Measurements from ENCODE around the gene HELZ. TPM values are rescaled to one million over a fixed set of nuclear protein-coding genes. Genes with fewer than 3 reads are reported as not detected.

HELZ gene
- total and polyA plus RNA-seq, 2 of the 8 experiments (the other 6 are each of a cell fraction or from before 2014, with no cell fraction given), result 10.0 to 48.7 TPM

- no peak overlapping the region for H3K23ac ChIP-seq (ENCODE audit: insufficient read length)
- peaks cover 2% of the 10 kb centered on the region; the same call in 1 of the 2 replicates for H3K79me1 ChIP-seq (ENCODE audit: low read depth, low read length)
- peaks cover 0 to 8% (median 0%) of the 10 kb centered on the region in 4 experiments; a peak in 1 of 8 replicates for H3K36me3 ChIP-seq (ENCODE audit: control insufficient read depth in 2 of 4, insufficient read depth in 4 of 4, low read length in 3 of 4)
- H3K27me3 ChIP-seq (replicated peaks in 1 of 4; ENCODE audit: control insufficient read depth in 3 of 4, extremely low read depth in 1 of 4, insufficient read depth in 3 of 4, low read length in 3 of 4), result no peaks in the 10 kb centered on the region
- no peak overlapping the region for H3K18ac ChIP-seq (ENCODE audit: extremely low read depth, low read length)
- H3K4me3 ChIP-seq (ENCODE audit: extremely low read depth in 1 of 4, insufficient read depth in 2 of 4, low read depth in 3 of 4, low read length in 4 of 4), result no peak overlapping the region
- DNase-seq (ENCODE audit: low read depth in 1 of 2, low spot score in 2 of 2), result no peak
- H2AK5ac ChIP-seq (ENCODE audit: low read depth, low read length), result no peak overlapping the region
- TF ChIP-seq CBX5 (IDR thresholded peaks at IDR 0.05; ENCODE audit: low read depth, low read length), result no peak
- no peak for TF ChIP-seq POLR2A (IDR thresholded peaks at IDR 0.05; ENCODE audit: control extremely low read depth in 1 of 2, low read depth in 2 of 2, low read length in 2 of 2)
- no peak for TF ChIP-seq NANOG (IDR thresholded peaks at IDR 0.05; ENCODE audit: insufficient read depth, low read depth, low read length, poor library complexity, severe bottlenecking)
- TF ChIP-seq CHD2 (IDR thresholded peaks at IDR 0.05; ENCODE audit: low read length), result no peak
- TF ChIP-seq SUZ12 (IDR thresholded peaks at IDR 0.05; ENCODE audit: low read length), result no peak
- TF ChIP-seq CTCF (IDR thresholded peaks at IDR 0.05; ENCODE audit: control extremely low read depth in 1 of 3, insufficient read depth in 1 of 3, low read depth in 1 of 3, low read length in 3 of 3), result no peak
- TF ChIP-seq BACH1 (IDR thresholded peaks at IDR 0.05; ENCODE audit: low read length), result no peak
- no peak for TF ChIP-seq TAF1 (IDR thresholded peaks at IDR 0.05; ENCODE audit: low read depth, low read length)
- no peak for TF ChIP-seq HDAC2 (IDR thresholded peaks at IDR 0.05; ENCODE audit: borderline replicate concordance in 1 of 2, low read depth in 2 of 2, low read length in 2 of 2)
- TF ChIP-seq GTF2F1 (IDR thresholded peaks at IDR 0.05; ENCODE audit: borderline replicate concordance, low read depth, low read length), result no peak
- no peak for TF ChIP-seq TEAD4 (IDR thresholded peaks at IDR 0.05; ENCODE audit: low read depth, low read length)
- no peak for TF ChIP-seq EP300 (IDR thresholded peaks at IDR 0.05; ENCODE audit: borderline replicate concordance in 1 of 2, low read depth in 2 of 2, low read length in 2 of 2)
- no peak overlapping the region for H2BK15ac ChIP-seq (ENCODE audit: low read length)
- no peaks in the 10 kb centered on the region for H3K9me3 ChIP-seq (ENCODE audit: insufficient read depth in 2 of 2, low read depth in 1 of 2, low read length in 1 of 2)
- FAIRE-seq, result no peak
- H4K20me1 ChIP-seq (replicated peaks in 1 of 2; ENCODE audit: control insufficient read depth in 1 of 2, insufficient read depth in 2 of 2, low read length in 2 of 2), result peaks cover 1 to 4% of the 10 kb centered on the region in 2 experiments
- H4K91ac ChIP-seq (replicated peaks; ENCODE audit: insufficient read length, low read length), result no peak overlapping the region
- no peak overlapping the region for H4K8ac ChIP-seq (ENCODE audit: extremely low read depth, insufficient read depth, low read length)
- no peak overlapping the region for H3K56ac ChIP-seq (replicated peaks; ENCODE audit: insufficient read length, low read depth, low read length)
- H3K4me1 ChIP-seq (replicated peaks in 1 of 4; ENCODE audit: control insufficient read depth in 3 of 4, insufficient read depth in 4 of 4, low read length in 3 of 4), result no peaks in the 10 kb centered on the region
- H3K4me2 ChIP-seq (ENCODE audit: insufficient read depth in 1 of 2, low read depth in 2 of 2, low read length in 2 of 2), result no peak overlapping the region
- POLR2A ChIA-PET (ENCODE audit: partially characterized antibody), result no interaction called here
- H4K5ac ChIP-seq (ENCODE audit: insufficient read length, low read depth, low read length), result no peak overlapping the region
- H3K4ac ChIP-seq (replicated peaks; ENCODE audit: insufficient read length, low read depth, low read length), result no peak overlapping the region
- H3K27ac ChIP-seq (ENCODE audit: low read depth, low read length), result no peak overlapping the region
- no peak overlapping the region for H3K9ac ChIP-seq (replicated peaks in 1 of 4; ENCODE audit: extremely low read depth in 1 of 4, low read depth in 3 of 4, low read length in 3 of 4)
- WGBS, 2 experiments (ENCODE audit: extremely low coverage in 1 of 2, insufficient coverage in 1 of 2, insufficient read length in 1 of 2, insufficient replicate concordance in 2 of 2, low coverage in 1 of 2, low lambda C conversion rate in 2 of 2, missing lambda C conversion rate in 1 of 2), result 90% methylated on average over 4 of the region's 4 CpGs; no CpG with 5 or more reads in 1 of the 2 experiments
- H3K23me2 ChIP-seq (ENCODE audit: low read depth, low read length), result no peaks in the 10 kb centered on the region
- no peak overlapping the region for H2BK20ac ChIP-seq (ENCODE audit: low read length)
- H2BK5ac ChIP-seq (ENCODE audit: low read depth, low read length), result no peak overlapping the region
- no peak overlapping the region for H2BK120ac ChIP-seq (replicated peaks; ENCODE audit: low read depth, low read length)
- H2AFZ ChIP-seq (ENCODE audit: low read length), result no peak overlapping the region
- no peak overlapping the region for H2BK12ac ChIP-seq (ENCODE audit: low read depth, low read length)
- CTCF ChIA-PET (ENCODE audit: partially characterized antibody), result interaction anchor here (0.6 kb wide), 2 partner anchors 23 to 37 kb away, joined by 3 read pairs; no protein-coding TSS in a partner anchor
- peaks cover 5 to 43% of the 10 kb centered on the region in 2 experiments; a peak in 3 of 4 replicates for H3K79me2 ChIP-seq (ENCODE audit: control insufficient read depth in 1 of 2, insufficient read depth in 2 of 2, low read length in 2 of 2)
- H3K14ac ChIP-seq (ENCODE audit: insufficient read length), result no peak overlapping the region
Observed at GRCh38 chr17:67225316-67225715, 19.7 kb downstream of the HELZ start.
